Placental epithelial cell (primary cell): ENCODE measurements around the gene MMP12. TPM values are rescaled to one million over a fixed set of nuclear protein-coding genes. Genes with fewer than 3 reads are reported as not detected.

ENCODE experiments used
- small RNA-seq: library from RNA; depleted of rRNA; stranded (forward); fragments of <200 nt; gene quantifications from one replicate; pipeline ENCODE3, GENCODE V24; 2012
- total RNA-seq: library from RNA; depleted of rRNA; stranded (reverse); fragments of >200 nt; gene quantifications from 2 replicates; pipeline ENCODE4 v1.2.3, GENCODE V29; 2012

MMP12 gene
- 0.22 TPM in 1 of 2 replicates, not detected in the other for total RNA-seq

GRCh38 chr11:102874852-102875251, at the start of gene MMP12:
Gene MMP12 (minus strand): TSS chr11:102874982. CDS start chr11:102874937, 45 bp downstream.

GRCh38 chr11:102843489-102843888, 31.3 kb downstream of the MMP12 start, which contains the start of gene MMP3:
Gene MMP3 (minus strand): TSS chr11:102843609. CDS start chr11:102843546, 63 bp downstream.

Small RNAs within 50 kb of the gene (small RNA-seq; reads per million reads assigned to genes)
- not detected for gene RNU7-159P

Other genes with a start within 250 kb of the MMP12 start
- gene MMP20, start 249.7 kb downstream of the MMP12 start, total RNA-seq = not detected in 2 replicates
- gene MMP27, start 169.2 kb downstream of the MMP12 start, total RNA-seq = not detected in 2 replicates
- gene MMP8, start 150.0 kb downstream of the MMP12 start, total RNA-seq = not detected in 2 replicates
- 0.39 and 2.6 TPM in 2 replicates for gene MMP10, start 94.4 kb downstream of the MMP12 start, total RNA-seq
- gene MMP1, start 76.8 kb downstream of the MMP12 start, total RNA-seq = 0.39 and 0.43 TPM in 2 replicates
- under 0.01 and 3.6 TPM in 2 replicates for gene MMP3, start 31.4 kb downstream of the MMP12 start, total RNA-seq
- not detected in 2 replicates for gene MMP13, start 80.8 kb upstream of the MMP12 start, total RNA-seq
- gene DCUN1D5, start 217.2 kb upstream of the MMP12 start, total RNA-seq = 37.3 and 75.9 TPM in 2 replicates
- 12.6 and 14.9 TPM in 2 replicates for gene DYNC2H1, start 234.4 kb upstream of the MMP12 start, total RNA-seq